HepG2 (cell line): Measurements from ENCODE around the gene OXSM. TPM values are rescaled to one million over a fixed set of nuclear protein-coding genes. Genes with fewer than 3 reads are reported as not detected.
A peak's percentile ranks its signal among the peaks of the same experiment; 100 is the strongest.

Experiments
- AHDC1 ChIP-seq: sonication (generic); formaldehyde crosslinking; IDR thresholded peaks from 2 replicates; pipeline ENCODE4 v1.5.1; 2020; ENCODE audit warnings: mild to moderate bottlenecking, missing genetic modification reagents, borderline replicate concordance
- AKAP8 ChIP-seq: sonication (generic); formaldehyde crosslinking; IDR thresholded peaks from 2 replicates; pipeline ENCODE4 v1.5.1; 2020; ENCODE audit warnings: mild to moderate bottlenecking, missing genetic modification reagents
- ATRX ChIP-seq: sonication (generic); formaldehyde crosslinking; IDR thresholded peaks from 2 replicates; pipeline ENCODE4 v1.4.0; 2020; ENCODE audit warnings: missing genetic modification reagents, borderline replicate concordance
- DR1 ChIP-seq: sonication (generic); formaldehyde crosslinking; IDR thresholded peaks from 2 replicates; pipeline ENCODE4 v1.8.0; 2021; ENCODE audit warnings: mild to moderate bottlenecking, missing genetic modification reagents, inconsistent platforms
- GRHL1 ChIP-seq: sonication (generic); formaldehyde crosslinking; conservative IDR thresholded peaks from 2 replicates; pipeline ENCODE4 v1.8.0; 2022; ENCODE audit warnings: missing genetic modification reagents
- HNRNPH1 ChIP-seq: fragments of 200-400 bp; formaldehyde crosslinking; optimal IDR thresholded peaks from 2 replicates; pipeline ENCODE3; 2017; ENCODE audit warnings: mild to moderate bottlenecking, low read depth, low read length
- HNRNPK ChIP-seq: fragments of 200-400 bp; formaldehyde crosslinking; IDR thresholded peaks from 2 replicates; pipeline ENCODE4 v1.6.1; 2018; ENCODE audit warnings: low read length, low read depth, moderate library complexity, mild to moderate bottlenecking; ENCODE audit not compliant: poor library complexity, severe bottlenecking
- NR2C2 ChIP-seq: sonication (generic); formaldehyde crosslinking; IDR thresholded peaks from 2 replicates; pipeline ENCODE4 v1.4.0; 2020; ENCODE audit warnings: missing genetic modification reagents, mild to moderate bottlenecking, moderate library complexity, borderline replicate concordance
- PBX2 ChIP-seq: IDR thresholded peaks from 2 replicates; pipeline ENCODE4 v1.6.1; 2016; ENCODE audit warnings: control low read depth
- STAT6 ChIP-seq: sonication (generic); formaldehyde crosslinking; IDR thresholded peaks from 2 replicates; pipeline ENCODE4 v1.4.0; 2020; ENCODE audit warnings: missing genetic modification reagents, mild to moderate bottlenecking, borderline replicate concordance
- ZBTB21 ChIP-seq: sonication (generic); formaldehyde crosslinking; IDR thresholded peaks from 2 replicates; pipeline ENCODE4 v1.4.0; 2020; ENCODE audit warnings: missing genetic modification reagents
- ZNF230 ChIP-seq: sonication (generic); formaldehyde crosslinking; IDR thresholded peaks from 2 replicates; pipeline ENCODE4 v1.4.0; 2020; ENCODE audit warnings: mild to moderate bottlenecking, missing genetic modification reagents
- ZNF432 ChIP-seq: sonication (generic); formaldehyde crosslinking; IDR thresholded peaks from 2 replicates; pipeline ENCODE4 v1.5.0; 2020; ENCODE audit warnings: missing genetic modification reagents, mild to moderate bottlenecking, borderline replicate concordance
- ZNF547 ChIP-seq: sonication (generic); formaldehyde crosslinking; IDR thresholded peaks from 2 replicates; pipeline ENCODE4 v1.5.1; 2020; ENCODE audit warnings: mild to moderate bottlenecking, missing genetic modification reagents
- ZNF576 ChIP-seq: sonication (generic); formaldehyde crosslinking; IDR thresholded peaks from 2 replicates; pipeline ENCODE4 v1.4.0; 2020; ENCODE audit warnings: mild to moderate bottlenecking, missing genetic modification reagents
- ZNF766 ChIP-seq: sonication (generic); formaldehyde crosslinking; IDR thresholded peaks from 2 replicates; pipeline ENCODE4 v1.5.0; 2020; ENCODE audit warnings: missing genetic modification reagents, borderline replicate concordance
- ZSCAN25 ChIP-seq: sonication (generic); formaldehyde crosslinking; IDR thresholded peaks from 2 replicates; pipeline ENCODE4 v1.8.0; 2022; ENCODE audit warnings: mild to moderate bottlenecking, missing genetic modification reagents
- polyA plus RNA-seq, 8 experiments: library from polyadenylated mRNA; depleted of rRNA in 3 of 8; stranded (reverse) in 7 of 8; unstranded in 1 of 8; fragments of >200 nt; fragmentation: Illumina TruSeq in 4 of 8; extraction: Trizol in 4 of 8; gene quantifications; 2 replicates each; pipeline versions ENCODE4 v1.2.1 to v1.2.3, GENCODE V29; 2011 to 2016; ENCODE audit warnings: low read depth in 4 of 8, missing spikeins in 1 of 8, mixed read lengths in 1 of 8; ENCODE audit not compliant: insufficient read depth in 1 of 8
- total RNA-seq, 5 experiments: library from RNA; depleted of rRNA; stranded (reverse); fragments of >200 nt; fragmentation: Illumina TruSeq; extraction: Trizol; gene quantifications; 2 replicates each; pipeline ENCODE4 v1.2.3, GENCODE V29; 2016; ENCODE audit warnings: low read depth in 1 of 5

OXSM gene
- total and polyA plus RNA-seq, 2 of the 13 experiments (the other 11 are each of a cell fraction or from before 2014, with no cell fraction given): 18.2 to 34.4 TPM

DNA sequence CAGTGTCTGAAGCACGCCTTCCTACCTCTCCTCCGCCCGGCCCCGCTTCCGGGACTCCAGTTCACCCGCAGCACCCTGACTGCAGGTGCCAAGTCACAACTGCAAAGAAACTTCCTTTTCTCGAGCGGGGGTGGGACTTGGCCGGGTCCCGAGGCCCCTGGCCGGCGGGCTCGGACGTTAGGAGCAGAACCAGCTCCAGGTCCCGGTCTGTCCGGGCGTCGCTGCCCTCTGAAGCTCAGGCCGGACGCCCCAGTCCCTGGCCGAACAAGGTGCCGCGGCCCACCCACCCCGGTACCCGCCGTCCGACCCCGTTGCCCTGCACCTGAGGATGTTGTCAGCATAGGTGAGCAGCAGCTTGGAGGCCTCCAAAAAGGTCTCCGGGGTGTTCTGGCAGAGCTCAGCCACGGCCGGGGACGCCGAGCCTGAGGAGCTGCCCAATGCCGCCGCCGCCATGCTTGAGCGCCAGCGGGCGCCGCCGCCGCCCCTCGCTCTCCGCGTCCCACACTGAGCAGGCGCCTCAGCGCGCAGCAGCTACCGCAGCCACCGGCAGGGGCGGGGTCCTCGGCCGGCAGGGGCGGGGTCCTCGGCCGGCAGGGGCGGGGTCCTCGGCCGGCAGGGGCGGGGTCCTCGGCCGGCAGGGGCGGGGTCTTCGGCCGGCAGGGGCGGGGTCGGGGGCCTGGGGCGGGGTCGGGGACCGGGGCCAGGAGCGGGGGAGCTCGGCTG is 6.8 kb upstream of the OXSM start, which contains the start of gene NGLY1 (continued):
- TF ChIP-seq ZNF547 (CRISPR knock-in tag): no peak
- TF ChIP-seq ZNF230: no peak
- TF ChIP-seq ZNF576 (CRISPR knock-in tag): no peak
- TF ChIP-seq GRHL1 (CRISPR knock-in tag): no peak
- TF ChIP-seq AKAP8 (CRISPR knock-in tag): 0 out of 2 replicates have a peak, but pooled peaks have one; percentile 48
- TF ChIP-seq DR1 (CRISPR knock-in tag): no peak
- no peak for TF ChIP-seq NR2C2 (CRISPR knock-in tag)
- no peak for TF ChIP-seq AHDC1 (CRISPR knock-in tag)
- no peak for TF ChIP-seq ZNF766
- TF ChIP-seq STAT6 (CRISPR knock-in tag): no peak
- TF ChIP-seq HNRNPH1: no peak
- no peak for TF ChIP-seq ZBTB21 (CRISPR knock-in tag)
- no peak for TF ChIP-seq ATRX (CRISPR knock-in tag)
- no peak for TF ChIP-seq ZNF432 (CRISPR knock-in tag)
- TF ChIP-seq PBX2 (CRISPR knock-in tag): no peak
- TF ChIP-seq ZSCAN25: no peak
- no peak for TF ChIP-seq HNRNPK
